ENCODE measurements around the gene THRAP3. TPM values are rescaled to one million over a fixed set of nuclear protein-coding genes. Genes with fewer than 3 reads are reported as not detected.

Gene THRAP3
- total and polyA plus RNA-seq, 9 of the 15 experiments (the other 6 are each of a cell fraction or from before 2014, with no cell fraction given) = 66.2 to 135 (median 113) TPM

- TF ChIP-seq ZNF518B (CRISPR knock-in tag; IDR thresholded peaks at IDR 0.05) (no peak), CTCFL (IDR thresholded peaks at IDR 0.05; ENCODE audit: borderline replicate concordance, insufficient read depth, low read depth, low read length, poor library complexity, severe bottlenecking) (no peak), SMAD3 (CRISPR knock-in tag; conservative IDR thresholded peaks at IDR 0.05) (no peak), REST (IDR thresholded peaks at IDR 0.05; ENCODE audit: borderline replicate concordance) (peak; percentile 23; the same call in 1 of the 2 replicates), REST (CRISPR knock-in tag; IDR thresholded peaks at IDR 0.05; ENCODE audit: low read depth) (no peak), KDM4B (IDR thresholded peaks at IDR 0.05; ENCODE audit: borderline replicate concordance in 2 of 2, low read depth in 1 of 2) (no peak), BCLAF1 (IDR thresholded peaks at IDR 0.05; ENCODE audit: borderline replicate concordance in 1 of 2, control insufficient read depth in 1 of 2, low read depth in 2 of 2, low read length in 1 of 2) (no peak; a peak in 1 of 4 replicates), SRSF7 (optimal IDR thresholded peaks at IDR 0.05; ENCODE audit: low read depth, low read length) (no peak)
These were observed 24.1 kb downstream of the THRAP3 start (continued) for GRCh38 chr1:36248250-36248894.

Data from K562 (cell line).